Measurements from ENCODE around the gene FSIP1. TPM values are rescaled to one million over a fixed set of nuclear protein-coding genes. Genes with fewer than 3 reads are reported as not detected.

The FSIP1 gene
- total RNA-seq, 1 donor from 2014 or later: not detected

- TF ChIP-seq CTCF (IDR thresholded peaks at IDR 0.05): no peak
- no peaks in the 10 kb centered on the region for H3K27me3 ChIP-seq
- H3K4me1 ChIP-seq: peaks cover 7 to 10% of the 10 kb centered on the region in 2 donors
- intact Hi-C loops (cut with DNase I): no loop called here
- H3K9me3 ChIP-seq: no peaks in the 10 kb centered on the region
- H3K36me3 ChIP-seq: no peaks in the 10 kb centered on the region
- no peak overlapping the region for H3K27ac ChIP-seq
- DNase-seq (ENCODE audit: low spot score in 2 of 2): no peak
- no peak overlapping the region for H3K4me3 ChIP-seq
Observed at GRCh38 chr15:39622660-39623516, 159.8 kb downstream of the FSIP1 start.

- Histone ChIP-seq H3K4me3 (no peak overlapping the region), H3K27ac (no peak overlapping the region), H3K4me1 (peaks cover 7 to 10% of the 10 kb centered on the region in 2 donors), H3K36me3 (no peaks in the 10 kb centered on the region), H3K9me3 (no peaks in the 10 kb centered on the region), H3K27me3 (no peaks in the 10 kb centered on the region)
- intact Hi-C loops (cut with DNase I): no loop called here
- no peak for TF ChIP-seq CTCF (IDR thresholded peaks at IDR 0.05)
- no peak for DNase-seq (ENCODE audit: low spot score in 2 of 2)
Observed at GRCh38 chr15:39621976-39622375, 160.7 kb downstream of the FSIP1 start.

- H3K4me3 ChIP-seq: no peak overlapping the region
- no peak for DNase-seq (ENCODE audit: low spot score in 2 of 2)
- no peaks in the 10 kb centered on the region for H3K27me3 ChIP-seq
- no peak overlapping the region for H3K27ac ChIP-seq
- TF ChIP-seq CTCF (IDR thresholded peaks at IDR 0.05): no peak
- H3K9me3 ChIP-seq: no peaks in the 10 kb centered on the region
- no peaks in the 10 kb centered on the region for H3K36me3 ChIP-seq
- H3K4me1 ChIP-seq: peaks cover 7 to 10% of the 10 kb centered on the region in 2 donors
- intact Hi-C loops (cut with DNase I): no loop called here
Observed at GRCh38 chr15:39621210-39621609, 161.4 kb downstream of the FSIP1 start.

GRCh38 chr15:39618063-39618823 is 164.4 kb downstream of the FSIP1 start:
- H3K27ac ChIP-seq: no peak overlapping the region
- no peak for TF ChIP-seq CTCF (IDR thresholded peaks at IDR 0.05)
- intact Hi-C loops (cut with DNase I): no loop called here
- no peaks in the 10 kb centered on the region for H3K4me1 ChIP-seq
- H3K27me3 ChIP-seq: no peaks in the 10 kb centered on the region
- H3K9me3 ChIP-seq: peaks cover 0 to 11% of the 10 kb centered on the region in 2 donors
- no peak overlapping the region for H3K4me3 ChIP-seq
- no peak for DNase-seq (ENCODE audit: low spot score in 2 of 2)
- no peaks in the 10 kb centered on the region for H3K36me3 ChIP-seq

- H3K27ac ChIP-seq: no peak overlapping the region
- no peaks in the 10 kb centered on the region for H3K36me3 ChIP-seq
- intact Hi-C loops (cut with DNase I): no loop called here
- no peak for DNase-seq (ENCODE audit: low spot score in 2 of 2)
- no peaks in the 10 kb centered on the region for H3K4me1 ChIP-seq
- H3K9me3 ChIP-seq: peaks cover 0 to 15% of the 10 kb centered on the region in 2 donors
- TF ChIP-seq CTCF (IDR thresholded peaks at IDR 0.05): no peak
- H3K4me3 ChIP-seq: no peak overlapping the region
- H3K27me3 ChIP-seq: no peaks in the 10 kb centered on the region
Observed at GRCh38 chr15:39616731-39617455, 165.7 kb downstream of the FSIP1 start.
